ENCODE data around the gene SSBP4.

Gene SSBP4

GRCh38 chr19:18389726-18390064 lies 29.5 kb upstream of the SSBP4 start:
- H3K4me3 ChIP-seq (ENCODE audit: insufficient read depth, low read length, poor library complexity, severe bottlenecking): no peak overlapping the region

DNA sequence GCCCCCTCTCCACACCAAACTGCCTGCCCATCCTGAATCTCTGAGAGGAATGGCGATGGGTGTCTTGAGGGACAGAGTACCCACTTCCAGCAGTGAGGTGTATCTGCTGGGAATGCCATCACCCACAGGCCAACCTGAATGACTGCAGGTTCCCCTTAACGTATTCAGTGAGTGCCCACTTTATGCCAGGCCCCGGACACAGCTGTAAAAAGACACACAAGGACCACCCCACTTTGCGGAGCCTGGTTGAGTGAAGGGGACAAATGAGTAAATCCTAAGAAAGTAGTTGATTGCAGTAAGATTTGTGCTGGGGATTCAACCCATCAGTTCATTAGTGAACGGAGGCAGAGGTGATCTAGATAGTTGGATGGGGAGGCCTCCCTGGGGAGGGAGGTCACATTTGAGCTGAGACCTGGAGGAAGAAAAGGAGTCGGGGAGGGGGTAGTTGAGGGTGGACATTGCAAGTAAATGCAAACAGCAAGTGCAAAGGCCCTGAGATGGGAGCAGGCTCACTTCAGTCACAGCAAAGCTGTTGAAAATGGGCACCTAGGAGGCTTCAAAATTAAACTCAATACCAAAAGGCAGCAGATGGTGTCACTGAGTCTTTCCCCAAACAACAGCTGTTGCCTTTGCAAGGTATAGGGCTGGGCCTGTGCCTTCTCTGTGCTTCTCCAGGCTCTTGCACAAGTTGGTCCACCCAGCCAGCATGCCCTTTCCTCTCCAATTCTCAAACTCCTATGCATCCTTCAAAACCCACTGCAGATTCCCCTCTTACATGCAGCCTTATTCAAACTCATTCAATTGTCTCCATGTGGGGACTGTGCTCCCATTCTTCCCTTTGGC lies 28.9 kb upstream of the SSBP4 start:
- Histone ChIP-seq H2AFZ (ENCODE audit: low read depth, low read length, severe bottlenecking) (no peak overlapping the region), H3K4me3 (ENCODE audit: insufficient read depth, low read length, poor library complexity, severe bottlenecking) (no peak overlapping the region), H3K9me2 (replicated peaks; ENCODE audit: insufficient read depth, low read length) (no peaks in the 10 kb centered on the region), H3K36me3 (ENCODE audit: low read length) (no peaks in the 10 kb centered on the region), H3F3A (ENCODE audit: insufficient read depth) (no peaks in the 10 kb centered on the region), H3K4me2 (ENCODE audit: low read depth, low read length, poor library complexity, severe bottlenecking) (no peak overlapping the region), H3K79me2 (ENCODE audit: insufficient read depth, low read length) (no peaks in the 10 kb centered on the region), H3K9ac (ENCODE audit: low read length) (no peak overlapping the region), H3K27ac (ENCODE audit: low read depth, low read length) (no peak overlapping the region), H3K27me3 (ENCODE audit: low read length) (no peaks in the 10 kb centered on the region), H3K9me3 (ENCODE audit: insufficient read depth, low read length) (no peaks in the 10 kb centered on the region), H4K20me1 (ENCODE audit: low read depth, low read length) (no peaks in the 10 kb centered on the region)
- TF ChIP-seq, protein P1, sequence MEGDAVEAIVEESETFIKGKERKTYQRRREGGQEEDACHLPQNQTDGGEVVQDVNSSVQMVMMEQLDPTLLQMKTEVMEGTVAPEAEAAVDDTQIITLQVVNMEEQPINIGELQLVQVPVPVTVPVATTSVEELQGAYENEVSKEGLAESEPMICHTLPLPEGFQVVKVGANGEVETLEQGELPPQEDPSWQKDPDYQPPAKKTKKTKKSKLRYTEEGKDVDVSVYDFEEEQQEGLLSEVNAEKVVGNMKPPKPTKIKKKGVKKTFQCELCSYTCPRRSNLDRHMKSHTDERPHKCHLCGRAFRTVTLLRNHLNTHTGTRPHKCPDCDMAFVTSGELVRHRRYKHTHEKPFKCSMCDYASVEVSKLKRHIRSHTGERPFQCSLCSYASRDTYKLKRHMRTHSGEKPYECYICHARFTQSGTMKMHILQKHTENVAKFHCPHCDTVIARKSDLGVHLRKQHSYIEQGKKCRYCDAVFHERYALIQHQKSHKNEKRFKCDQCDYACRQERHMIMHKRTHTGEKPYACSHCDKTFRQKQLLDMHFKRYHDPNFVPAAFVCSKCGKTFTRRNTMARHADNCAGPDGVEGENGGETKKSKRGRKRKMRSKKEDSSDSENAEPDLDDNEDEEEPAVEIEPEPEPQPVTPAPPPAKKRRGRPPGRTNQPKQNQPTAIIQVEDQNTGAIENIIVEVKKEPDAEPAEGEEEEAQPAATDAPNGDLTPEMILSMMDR (IDR thresholded peaks at IDR 0.05; ENCODE audit: insufficient read depth, low read length, poor library complexity, severe bottlenecking): no peak
- no peak for TF ChIP-seq EZH2phosphoT487 (conservative IDR thresholded peaks at IDR 0.05; ENCODE audit: low read length)

More at GRCh38 chr19:18389726-18390064, 29.5 kb upstream of the SSBP4 start:
- no peak for TF ChIP-seq EZH2phosphoT487 (conservative IDR thresholded peaks at IDR 0.05; ENCODE audit: low read length)
- TF ChIP-seq, protein P1 (IDR thresholded peaks at IDR 0.05; ENCODE audit: insufficient read depth, low read length, poor library complexity, severe bottlenecking): no peak
- Histone ChIP-seq H3K9me3 (ENCODE audit: insufficient read depth, low read length) (no peaks in the 10 kb centered on the region), H2AFZ (ENCODE audit: low read depth, low read length, severe bottlenecking) (no peak overlapping the region), H3K27me3 (ENCODE audit: low read length) (no peaks in the 10 kb centered on the region), H3K4me2 (ENCODE audit: low read depth, low read length, poor library complexity, severe bottlenecking) (no peak overlapping the region), H3K79me2 (ENCODE audit: insufficient read depth, low read length) (no peaks in the 10 kb centered on the region), H4K20me1 (ENCODE audit: low read depth, low read length) (no peaks in the 10 kb centered on the region), H3F3A (ENCODE audit: insufficient read depth) (no peaks in the 10 kb centered on the region), H3K36me3 (ENCODE audit: low read length) (no peaks in the 10 kb centered on the region), H3K27ac (ENCODE audit: low read depth, low read length) (no peak overlapping the region), H3K9me2 (replicated peaks; ENCODE audit: insufficient read depth, low read length) (no peaks in the 10 kb centered on the region), H3K9ac (ENCODE audit: low read length) (no peak overlapping the region)

GRCh38 chr19:18391509-18392075 lies 27.6 kb upstream of the SSBP4 start:
- H3K79me2 ChIP-seq (ENCODE audit: insufficient read depth, low read length): no peaks in the 10 kb centered on the region
- H3F3A ChIP-seq (ENCODE audit: insufficient read depth): no peaks in the 10 kb centered on the region
- H3K9me3 ChIP-seq (ENCODE audit: insufficient read depth, low read length): no peaks in the 10 kb centered on the region
- no peak overlapping the region for H3K27ac ChIP-seq (ENCODE audit: low read depth, low read length)
- no peaks in the 10 kb centered on the region for H3K36me3 ChIP-seq (ENCODE audit: low read length)
- H3K27me3 ChIP-seq (ENCODE audit: low read length): no peaks in the 10 kb centered on the region; the same call in 1 of the 2 replicates
- no peak overlapping the region for H3K9ac ChIP-seq (ENCODE audit: low read length)
- H4K20me1 ChIP-seq (ENCODE audit: low read depth, low read length): no peaks in the 10 kb centered on the region
- no peak overlapping the region for H3K4me3 ChIP-seq (ENCODE audit: insufficient read depth, low read length, poor library complexity, severe bottlenecking)
- TF ChIP-seq, protein P1 (IDR thresholded peaks at IDR 0.05; ENCODE audit: insufficient read depth, low read length, poor library complexity, severe bottlenecking): no peak
- no peak for TF ChIP-seq EZH2phosphoT487 (conservative IDR thresholded peaks at IDR 0.05; ENCODE audit: low read length)
- no peak overlapping the region for H2AFZ ChIP-seq (ENCODE audit: low read depth, low read length, severe bottlenecking)
- no peaks in the 10 kb centered on the region for H3K9me2 ChIP-seq (replicated peaks; ENCODE audit: insufficient read depth, low read length)
- H3K4me2 ChIP-seq (ENCODE audit: low read depth, low read length, poor library complexity, severe bottlenecking): no peak overlapping the region

Measured in SU-DHL-6 (cell line).